GM21367 (cell line): ENCODE measurements around the gene ADGRL4.

Source experiments
- ATAC-seq: cut with Tn5 transposase; IDR thresholded peaks from one replicate; pipeline ENCODE4 v1.9.1; 2021; ENCODE audit not compliant: unreplicated experiment

ADGRL4 gene

GRCh38 chr1:78840453-78841271 lies 165.9 kb downstream of the ADGRL4 start:
- no peak for ATAC-seq
